ENCODE results near the gene BRAF.
A peak's percentile ranks its signal among the peaks of the same experiment; 100 is the strongest.
"Not testable (repeated sequence)": the region's sequence is repeated elsewhere in the genome, so short reads cannot be mapped to it uniquely, and the experiment has no call there.

Gene BRAF

DNA sequence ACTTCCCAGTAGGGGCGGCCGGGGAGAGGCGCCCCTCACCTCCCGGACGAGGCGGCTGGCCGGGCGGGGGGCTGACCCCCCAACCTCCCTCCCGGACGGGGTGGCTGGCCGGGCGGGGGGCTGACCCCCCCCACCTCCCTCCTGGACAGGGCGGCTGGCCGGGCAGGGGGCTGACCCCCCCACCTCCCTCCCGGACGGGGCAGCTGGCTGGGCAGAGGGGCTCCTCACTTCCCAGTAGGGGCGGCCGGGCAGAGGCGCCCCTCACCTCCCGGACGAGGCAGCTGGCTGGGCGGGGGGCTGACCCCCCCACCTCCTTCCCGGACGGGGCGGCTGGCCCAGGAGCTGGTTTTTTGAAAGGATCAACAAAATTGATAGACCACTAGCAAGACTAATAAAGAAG lies 161.6 kb downstream of the BRAF start:
- DNase-seq = not testable (repeated sequence)

DNA sequence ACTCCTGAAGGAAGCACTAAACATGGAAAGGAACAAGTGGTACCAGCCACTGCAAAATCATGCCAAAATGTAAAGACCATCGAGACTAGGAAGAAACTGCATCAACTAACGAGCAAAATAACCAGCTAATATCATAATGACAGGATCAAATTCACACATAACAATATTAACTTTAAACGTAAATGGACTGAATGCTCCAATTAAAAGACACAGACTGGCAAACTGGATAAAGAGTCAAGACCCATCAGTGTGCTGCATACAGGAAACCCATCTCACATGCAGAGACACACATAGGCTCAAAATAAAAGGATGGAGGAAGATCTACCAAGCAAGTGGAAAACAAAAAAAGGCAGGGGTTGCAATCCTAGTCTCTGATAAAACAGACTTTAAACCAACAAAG lies 163.4 kb downstream of the BRAF start:
- not testable (repeated sequence) for DNase-seq

DNA sequence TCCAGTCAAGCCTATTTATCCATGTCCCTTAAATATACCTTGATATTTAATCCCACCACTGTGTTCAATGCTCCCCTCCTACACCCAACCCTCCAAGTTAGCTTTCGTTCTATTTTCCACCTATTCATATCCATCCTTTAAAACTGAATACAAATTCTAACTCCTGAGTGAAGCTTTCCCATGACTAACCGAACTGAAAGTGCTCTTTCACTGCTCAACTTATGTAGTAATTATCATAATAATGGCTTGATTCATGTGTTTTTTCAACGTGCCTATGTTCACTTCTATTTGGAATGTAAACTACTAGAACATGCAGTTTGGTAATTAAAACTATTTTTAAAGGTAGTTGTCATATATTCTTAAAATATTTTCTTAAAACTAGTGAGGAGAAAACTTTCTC lies 170.2 kb downstream of the BRAF start:
- no peak for DNase-seq

DNA sequence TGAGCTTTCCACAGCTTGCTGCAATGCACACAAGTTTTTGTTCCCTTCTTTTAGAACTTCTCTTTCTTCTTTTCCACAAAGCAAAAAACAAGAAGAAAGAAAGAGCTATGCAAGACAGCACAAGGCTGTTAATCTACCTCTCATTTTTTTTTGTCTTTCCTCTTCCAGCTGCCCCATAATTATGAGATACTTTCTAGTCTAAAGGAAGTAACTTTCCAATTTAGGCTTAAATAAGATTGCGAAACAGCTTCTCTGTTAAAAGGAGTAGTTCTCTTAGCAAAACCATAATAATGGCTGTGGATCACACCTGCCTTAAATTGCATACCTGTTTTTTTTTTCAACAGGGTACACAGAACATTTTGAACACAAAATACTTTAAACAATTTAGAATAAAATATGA lies 172.2 kb downstream of the BRAF start:
- peak; percentile 23 for DNase-seq

DNA sequence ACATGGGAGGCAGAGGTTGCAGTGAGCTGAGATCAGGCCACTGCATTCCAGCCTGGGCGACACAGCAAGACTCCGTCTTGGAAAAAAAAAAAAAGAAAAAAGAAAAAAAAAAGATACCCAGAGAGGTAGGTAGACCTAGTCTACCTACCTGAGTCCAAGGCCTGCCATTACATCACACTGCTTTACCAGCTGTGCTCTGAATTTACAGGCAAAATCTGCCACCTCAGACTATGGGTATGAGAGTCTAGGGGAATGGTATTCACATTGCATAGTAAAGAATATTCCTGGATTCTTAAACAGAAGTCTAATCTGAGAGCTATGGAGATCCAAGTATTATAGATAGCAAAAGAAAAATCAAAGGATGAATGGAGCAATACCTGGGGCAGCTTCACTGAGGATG lies 178.0 kb downstream of the BRAF start:
- DNase-seq = no peak

- peak; percentile 31 for DNase-seq
Observed at GRCh38 chr7:140745266-140746058, 179.3 kb downstream of the BRAF start.

GRCh38 chr7:140744005-140744404 lies 180.7 kb downstream of the BRAF start:
- DNase-seq = no peak

GRCh38 chr7:140743255-140743654 lies 181.5 kb downstream of the BRAF start:
- not testable (repeated sequence) for DNase-seq

DNA sequence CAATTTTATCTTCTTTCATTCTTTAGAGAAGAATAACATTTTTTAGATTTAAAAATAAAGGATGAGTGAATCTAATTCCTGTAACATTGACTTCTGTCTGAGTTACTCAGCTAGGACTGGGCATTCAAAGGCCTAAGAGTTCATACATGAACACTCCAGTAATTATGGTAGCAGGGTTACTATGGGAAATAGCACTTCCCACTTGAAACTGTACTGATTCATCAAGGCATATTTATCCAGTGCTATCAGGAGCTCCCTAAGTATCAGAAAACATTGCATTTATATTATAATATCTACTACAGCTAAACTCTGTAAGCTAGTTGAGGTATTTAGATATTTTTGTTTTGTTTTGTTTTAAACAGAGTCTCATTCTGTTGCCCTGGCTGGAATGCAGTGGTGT lies 186.4 kb downstream of the BRAF start:
- no peak for DNase-seq

DNA sequence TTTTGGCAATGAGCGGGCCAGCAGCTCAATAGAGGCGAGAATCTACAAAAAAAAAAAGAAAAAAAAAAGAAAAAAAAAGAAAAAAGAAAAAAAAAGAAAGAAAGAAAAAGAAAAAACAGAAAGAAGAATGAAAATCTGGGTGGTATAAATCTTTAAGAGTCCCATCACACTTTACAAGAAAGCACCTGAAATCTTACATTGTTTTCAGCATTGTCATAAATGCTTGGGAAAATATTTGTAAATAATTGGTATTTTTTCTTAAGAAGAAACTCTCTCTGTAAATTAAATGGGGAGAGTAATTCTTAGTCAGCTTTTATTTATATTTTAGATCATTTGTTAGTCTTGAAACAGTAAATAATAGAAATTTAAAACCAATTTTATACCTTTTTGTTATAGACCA lies 190.0 kb downstream of the BRAF start:
- no peak for DNase-seq

GRCh38 chr7:140734096-140734495 lies 190.6 kb downstream of the BRAF start:
- no peak for DNase-seq

DNA sequence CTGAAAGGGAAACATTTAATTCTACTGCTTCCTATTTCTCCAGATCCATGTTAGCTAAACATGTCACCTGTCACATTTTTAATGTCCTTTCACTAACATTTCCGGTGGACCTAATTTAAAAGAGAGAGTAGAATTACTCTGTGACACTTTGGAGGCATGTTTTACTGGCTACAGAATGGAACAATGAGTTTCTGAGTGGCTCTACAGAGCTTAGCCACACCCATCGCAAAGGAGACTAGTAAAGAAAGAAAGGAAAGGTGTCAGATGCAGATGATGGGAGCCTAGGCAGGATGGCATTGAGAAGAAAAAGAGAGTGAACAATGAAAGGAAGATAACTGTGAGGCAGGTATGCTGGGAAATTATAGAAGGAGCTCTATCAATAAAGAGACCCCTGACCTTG lies 192.3 kb downstream of the BRAF start:
- DNase-seq = no peak

DNA sequence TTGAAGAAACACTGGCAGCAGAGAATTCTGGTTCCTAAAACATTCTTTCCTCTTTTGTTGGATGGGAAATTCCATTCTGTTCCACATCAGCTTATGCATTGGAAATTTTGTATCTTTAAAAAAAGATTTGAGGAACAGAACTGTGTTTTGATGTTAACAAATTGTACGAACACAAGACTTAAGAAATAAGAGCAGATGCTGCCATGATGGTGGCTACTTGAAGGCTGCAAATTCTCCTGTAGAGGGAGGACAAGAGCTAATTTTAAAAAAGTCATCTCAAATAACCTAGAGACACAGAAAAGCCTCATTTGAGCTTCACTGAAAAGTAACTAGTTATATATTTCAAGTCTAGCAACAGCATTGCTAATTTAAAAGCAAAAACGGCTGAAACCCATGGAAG lies 198.4 kb downstream of the BRAF start:
- peak; percentile 44 for DNase-seq

DNA sequence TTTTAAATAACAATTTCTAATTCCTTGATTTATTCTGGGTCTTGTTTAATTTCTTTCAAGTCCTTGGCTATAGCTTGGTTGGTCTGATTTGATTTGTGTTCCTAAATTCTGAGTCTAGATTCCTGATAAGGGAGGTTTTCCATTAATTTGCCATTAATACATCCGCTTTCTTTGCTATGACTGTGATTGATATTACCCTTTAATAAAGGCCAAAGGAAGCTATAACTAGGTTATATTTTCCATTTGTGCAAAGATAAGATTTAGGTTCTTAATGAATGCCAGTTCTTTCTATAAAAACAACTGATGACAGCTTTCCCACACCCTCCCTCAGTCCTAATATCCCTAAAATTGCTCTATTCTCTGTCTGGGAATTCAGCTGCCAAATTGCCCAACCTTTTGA lies 200.0 kb downstream of the BRAF start:
- DNase-seq = no peak

GRCh38 chr7:140723574-140723973 lies 201.2 kb downstream of the BRAF start:
- DNase-seq = no peak

DNA sequence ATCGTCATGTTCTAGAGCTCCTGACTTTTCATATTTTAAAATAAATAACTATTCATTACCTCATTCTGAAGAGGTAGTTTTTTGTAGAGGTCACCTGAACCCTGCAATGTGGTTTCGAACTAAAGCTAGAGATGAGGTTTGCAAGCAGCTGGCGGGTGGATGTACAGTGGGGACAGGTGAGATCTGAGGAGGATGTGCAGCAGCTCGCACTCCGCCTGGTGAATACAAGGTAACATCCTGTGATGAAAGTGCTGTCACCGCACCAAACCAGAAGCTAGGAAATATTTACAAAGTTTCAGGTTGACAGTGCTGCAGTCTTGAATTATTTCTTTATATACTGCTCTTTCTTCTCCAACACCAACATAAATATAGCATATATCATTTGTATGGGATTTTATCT lies 201.7 kb downstream of the BRAF start:
- no peak for DNase-seq

GRCh38 chr7:140722254-140722653 lies 202.5 kb downstream of the BRAF start:
- no peak for DNase-seq

GRCh38 chr7:140719721-140720120 lies 205.0 kb downstream of the BRAF start:
- DNase-seq = peak; percentile 9

- DNase-seq = no peak
Observed at GRCh38 chr7:140714331-140715040, 210.2 kb downstream of the BRAF start.

DNA sequence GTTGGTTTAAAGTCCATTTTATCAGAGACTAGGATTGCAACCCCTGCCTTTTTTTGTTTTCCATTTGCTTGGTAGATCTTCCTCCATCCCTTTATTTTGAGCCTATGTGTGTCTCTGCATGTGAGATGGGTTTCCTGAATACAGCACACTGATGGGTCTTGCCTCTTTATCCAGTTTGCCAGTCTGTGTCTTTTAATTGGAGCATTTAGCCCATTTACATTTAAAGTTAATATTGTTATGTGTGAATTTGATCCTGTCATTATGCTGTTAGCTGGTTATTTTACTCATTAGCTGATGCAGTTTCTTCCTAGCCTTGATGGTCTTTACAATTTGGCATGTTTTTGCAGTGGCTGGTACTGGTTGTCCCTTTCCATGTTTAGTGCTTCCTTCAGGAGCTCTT lies 212.3 kb downstream of the BRAF start:
- DNase-seq = not testable (repeated sequence)

GRCh38 chr7:140708764-140709163 lies 216.0 kb downstream of the BRAF start:
- not testable (repeated sequence) for DNase-seq

DNA sequence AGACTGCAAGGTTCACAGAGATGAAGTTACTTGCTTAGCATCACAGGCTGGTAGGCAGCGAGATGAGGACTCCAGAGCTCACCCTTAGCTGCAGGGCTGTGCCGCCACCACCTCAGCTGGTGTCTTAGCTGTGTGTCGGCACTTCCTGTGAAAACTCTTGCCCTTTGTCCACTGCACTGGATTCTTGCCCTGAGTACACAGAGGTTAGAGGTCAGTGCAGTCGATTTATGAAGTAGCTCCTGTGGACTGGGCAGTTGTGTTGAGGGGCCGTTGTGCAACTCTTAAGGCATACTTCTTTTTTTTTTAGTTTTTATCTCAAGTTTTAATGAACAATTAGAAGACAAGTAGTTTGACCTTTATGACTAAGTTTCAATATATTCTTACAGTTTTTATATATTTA lies 217.6 kb downstream of the BRAF start:
- no peak for DNase-seq

DNA sequence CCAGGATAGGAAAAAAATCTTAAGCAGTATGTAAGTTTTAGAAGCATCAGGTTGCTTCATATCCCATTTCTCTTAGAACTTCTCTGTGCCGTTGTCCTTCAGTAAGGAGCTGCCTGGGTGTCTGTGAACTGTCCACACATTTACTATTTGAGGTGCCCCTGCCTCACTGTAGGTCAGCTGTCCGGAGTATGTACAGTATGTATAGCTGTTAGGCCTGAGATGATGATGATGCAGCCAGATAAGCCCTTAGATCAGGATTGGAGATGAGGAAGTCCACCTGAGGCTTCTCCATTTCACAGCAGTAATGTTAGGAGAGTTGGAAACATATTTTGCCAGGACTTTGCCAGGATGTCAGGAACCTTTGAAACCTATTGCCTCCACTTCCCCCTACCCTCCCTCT lies 220.5 kb downstream of the BRAF start:
- DNase-seq = no peak

GRCh38 chr7:140702774-140703173 lies 222.0 kb downstream of the BRAF start:
- no peak for DNase-seq

DNA sequence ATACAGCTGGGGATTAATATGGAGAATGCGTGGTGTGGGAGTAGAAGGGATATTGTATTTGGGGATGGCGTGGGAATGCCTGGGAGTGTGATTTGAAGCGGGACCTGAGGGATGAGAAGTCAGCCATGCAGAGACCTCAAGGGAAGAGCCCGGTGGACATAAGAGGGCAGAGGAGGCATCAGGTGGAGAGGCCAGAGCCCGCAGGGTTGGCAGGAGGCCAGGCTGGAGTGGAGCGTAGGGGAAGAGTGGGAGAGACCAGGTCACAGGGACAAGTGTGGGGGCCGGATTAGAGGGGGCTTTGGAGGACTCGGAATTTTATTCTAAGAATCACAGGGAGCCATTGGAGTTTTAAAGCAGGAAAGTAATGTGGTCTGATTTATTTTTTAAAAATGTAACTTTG lies 226.3 kb downstream of the BRAF start:
- no peak for DNase-seq
